Pancreas (tissue), 10 donors: Measurements from ENCODE around the gene MXI1. TPM values are rescaled to one million over a fixed set of nuclear protein-coding genes. Genes with fewer than 3 reads are reported as not detected.

Experiments
- ATAC-seq, 4 donors: fragments of 200-7000 bp; cut with Tn5 transposase; one replicate each; pipeline versions ENCODE4 v1.8.0 to v1.9.1; 2020; ENCODE audit warnings: mild to moderate bottlenecking in 4 of 4, moderate library complexity in 4 of 4
- DNase-seq, 6 donors: peaks; one replicate each; pipeline ENCODE4 v3.0.0-alpha.2; 2020
- FAIRE-seq: peaks from 2 replicates; lab custom pipeline; 2012; peaks lifted over from hg19 to GRCh38; lab: Jason Lieb, UNC
- H3K27ac ChIP-seq, 4 donors: fragments of 200-600 bp; sonication (generic); 1 replicate in 3 of 4; 2 replicates in 1 of 4; pipeline versions ENCODE4 v1.5.0 to v1.8.0; 2020
- H3K27me3 ChIP-seq, 4 donors: fragments of 200-600 bp; one replicate each; pipeline ENCODE4 v1.8.0; 2021
- H3K36me3 ChIP-seq, 3 donors: fragments of 200-600 bp; sonication (generic) in 1 of 3; one replicate each; pipeline versions ENCODE4 v1.5.0 to v1.8.0; 2020 to 2021
- H3K4me1 ChIP-seq, 3 donors: fragments of 200-600 bp; one replicate each; pipeline ENCODE4 v1.8.0; 2021
- H3K4me3 ChIP-seq, 4 donors: fragments of 200-600 bp; sonication (generic) in 2 of 4; one replicate each; pipeline versions ENCODE4 v1.5.0 to v1.8.0; 2020 to 2021
- H3K9me3 ChIP-seq, 4 donors: fragments of 200-600 bp; one replicate each; pipeline ENCODE4 v1.8.0; 2021
- CTCF ChIP-seq, 4 donors: fragments of 200-600 bp; sonication (generic) in 3 of 4; IDR thresholded peaks; one replicate each; pipeline versions ENCODE4 v1.5.0 to v1.8.0; 2021; ENCODE audit warnings: antibody characterized with exemption in 4 of 4
- WGBS, 2 donors: extraction: QIAGEN DNeasy Blood & Tissue Kit; methylation state at CpG; one replicate each; pipeline ENCODE4 v1.1.7; 2013; 5-methylcytosine and 5-hydroxymethylcytosine counted together
- intact Hi-C, 3 donors: fragments of 100-400 bp; cut with DNase I; formaldehyde crosslinking; loops; one replicate each; pipeline versions ENCODE4 v1.11.1 to v1.14.2; 2022
- polyA plus RNA-seq, 2 donors: library from polyadenylated mRNA; stranded (reverse); fragments of 200-250 nt; gene quantifications; one replicate each; pipeline ENCODE4 v1.2.3, GENCODE V29; 2013
- total RNA-seq, 6 donors: library from RNA; stranded (reverse); fragmentation: NEBNext Ultra II Directional in 4 of 6; extraction: Animal tissue kit (Norgen Biotek cat#: 25700) in 4 of 6; gene quantifications; one replicate each; pipeline versions ENCODE4 v1.2.1 to v1.2.4, GENCODE V29; 2021 to 2023
- donor health status: healthy with polysubstance abuse.
- donor health status: DM: no; HTN: no; CAD: no; lungs with moderate emphysema.
- donor health status: DM: no; HTN: no; CAD: no.
- donor health status: control.
- donor health status: control.
- donor health status: Bipolar disorder and iron deficiency.
- donor health status: DM: yes; HTN: yes; CAD: no.
- donor health status: DM: no; HTN: no; CAD: no.
- donor health status: DM: no; HTN: no; CAD: no.
- donor health status: DM: yes; HTN: yes; CAD: no.

Gene MXI1
- total and polyA plus RNA-seq, 8 donors, result 8.2 to 30.5 (median 21.5) TPM

- no peaks in the 10 kb centered on the region for H3K9me3 ChIP-seq
- peak in 3 of 4 donors; percentile 22 to 69 (median 38) for ATAC-seq
- WGBS, 2 donors, result 6 to 8% methylated on average over 10 of the region's 10 CpGs
- no peak overlapping the region for H3K27ac ChIP-seq
- no peak for TF ChIP-seq CTCF (IDR thresholded peaks at IDR 0.05)
- H3K27me3 ChIP-seq, result peaks cover 0 to 5% (median 0%) of the 10 kb centered on the region in 4 donors
- H3K4me1 ChIP-seq, result no peaks in the 10 kb centered on the region
- H3K4me3 ChIP-seq, result no peak overlapping the region
- FAIRE-seq, result no peak
- intact Hi-C loops, result no loop called here
- DNase-seq, result no peak
- H3K36me3 ChIP-seq, result no peaks in the 10 kb centered on the region
These were observed 38.6 kb upstream of the MXI1 start for GRCh38 chr10:110168601-110169481.

- ATAC-seq (no peak), FAIRE-seq (no peak), DNase-seq (no peak)
- 21 to 28% methylated on average over 1 of the region's 1 CpG for WGBS, 2 donors
- H3K27ac ChIP-seq, result no peak overlapping the region
- no peak for TF ChIP-seq CTCF (IDR thresholded peaks at IDR 0.05)
- H3K27me3 ChIP-seq, result peaks cover 0 to 5% (median 0%) of the 10 kb centered on the region in 4 donors
- H3K9me3 ChIP-seq, result no peaks in the 10 kb centered on the region
- no peaks in the 10 kb centered on the region for H3K36me3 ChIP-seq
- no peaks in the 10 kb centered on the region for H3K4me1 ChIP-seq
- intact Hi-C loops, result no loop called here
- no peak overlapping the region for H3K4me3 ChIP-seq
These were observed 37.8 kb upstream of the MXI1 start for GRCh38 chr10:110169586-110169985.

GRCh38 chr10:110170142-110170971 lies 37.0 kb upstream of the MXI1 start:
- 20 to 22% methylated on average over 13 of the region's 13 CpGs for WGBS, 2 donors
- FAIRE-seq (no peak), DNase-seq (no peak), ATAC-seq (no peak)
- H3K4me1 ChIP-seq, result no peaks in the 10 kb centered on the region
- no peak overlapping the region for H3K4me3 ChIP-seq
- H3K36me3 ChIP-seq, result no peaks in the 10 kb centered on the region
- no peaks in the 10 kb centered on the region for H3K9me3 ChIP-seq
- intact Hi-C loops, result no loop called here
- H3K27me3 ChIP-seq, result peaks cover 0 to 5% (median 0%) of the 10 kb centered on the region in 4 donors
- H3K27ac ChIP-seq, result no peak overlapping the region
- TF ChIP-seq CTCF (IDR thresholded peaks at IDR 0.05), result no peak

- H3K27me3 ChIP-seq, result peaks cover 0 to 5% (median 0%) of the 10 kb centered on the region in 4 donors
- intact Hi-C loops, result no loop called here
- WGBS, 2 donors, result 60 to 71% methylated on average over 6 of the region's 6 CpGs
These were observed 36.4 kb upstream of the MXI1 start for GRCh38 chr10:110171032-110171431.

More at GRCh38 chr10:110171032-110171431, 36.4 kb upstream of the MXI1 start:
- H3K4me1 ChIP-seq, result no peaks in the 10 kb centered on the region
- H3K9me3 ChIP-seq, result no peaks in the 10 kb centered on the region
- H3K27ac ChIP-seq, result no peak overlapping the region
- ATAC-seq (no peak), DNase-seq (no peak), FAIRE-seq (no peak)
- no peak overlapping the region for H3K4me3 ChIP-seq
- TF ChIP-seq CTCF (IDR thresholded peaks at IDR 0.05), result no peak
- H3K36me3 ChIP-seq, result no peaks in the 10 kb centered on the region
